IMR-90 (cell line): Measurements from ENCODE around the gene FARP1. TPM values are rescaled to one million over a fixed set of nuclear protein-coding genes. Genes with fewer than 3 reads are reported as not detected.

Experiments used
- ATAC-seq: fragments of 200-7000 bp; cut with Tn5 transposase; 2 replicates; pipeline ENCODE4 v1.9.1; 2020; ENCODE audit warnings: low read depth, mild to moderate bottlenecking, moderate library complexity
- BruUV-seq: library from RNA; stranded (reverse); fragments of 400-500 nt; replicated peaks from 2 replicates; lab custom pipeline; 2021; lab: Mats Ljungman, UMichigan
- CTCF ChIA-PET: fragments of 300-600 bp; formaldehyde crosslinking; extraction: SDS; loops from one replicate; lab custom pipeline; 2021; ENCODE audit warnings: antibody characterized with exemption; lab: Yijun Ruan, JAX
- POLR2A ChIA-PET: fragments of 300-600 bp; sonication (Branson Sonifier 250); formaldehyde crosslinking; loops from one replicate; lab custom pipeline; 2022; ENCODE audit warnings: antibody characterized with exemption; ENCODE audit not compliant: unreplicated experiment; lab: Charles Lee
- DNase-seq: peaks from one replicate; pipeline ENCODE4 v3.0.0; 2013
- H2AFZ ChIP-seq: replicated peaks from 2 replicates; pipeline ENCODE3; 2013; ENCODE audit warnings: low read length, mild to moderate bottlenecking; ENCODE audit not compliant: poor library complexity
- H2AK5ac ChIP-seq: 2 replicates; pipeline ENCODE4 v1.6.1; 2013; ENCODE audit warnings: low read depth, low read length, inconsistent platforms
- H2AK9ac ChIP-seq: replicated peaks from 2 replicates; pipeline ENCODE3; 2013; ENCODE audit warnings: mild to moderate bottlenecking, low read depth, low read length, moderate library complexity; ENCODE audit not compliant: poor library complexity
- H2BK120ac ChIP-seq: 2 replicates; pipeline ENCODE4 v1.6.1; 2013; ENCODE audit warnings: low read depth, low read length, inconsistent platforms
- H2BK15ac ChIP-seq: 3 replicates; pipeline ENCODE4 v1.6.1; 2013; ENCODE audit warnings: low read depth, low read length, inconsistent platforms
- H2BK20ac ChIP-seq: 2 replicates; pipeline ENCODE4 v1.6.1; 2013; ENCODE audit warnings: low read depth, mild to moderate bottlenecking, inconsistent platforms, low read length, moderate library complexity
- H2BK5ac ChIP-seq: 2 replicates; pipeline ENCODE4 v1.6.1; 2013; ENCODE audit warnings: mild to moderate bottlenecking, low read depth, low read length, inconsistent platforms; ENCODE audit not compliant: poor library complexity, severe bottlenecking
- H3K14ac ChIP-seq: replicated peaks from 2 replicates; pipeline ENCODE4 v1.6.1; 2013; ENCODE audit warnings: low read depth, low read length, inconsistent platforms
- H3K18ac ChIP-seq: 2 replicates; pipeline ENCODE4 v1.6.1; 2013; ENCODE audit warnings: low read depth, low read length, control low read depth
- H3K23ac ChIP-seq: 2 replicates; pipeline ENCODE4 v1.6.1; 2013; ENCODE audit warnings: low read depth, low read length, inconsistent platforms
- H3K27ac ChIP-seq: 2 replicates; pipeline ENCODE4 v1.5.1; 2013; ENCODE audit warnings: mild to moderate bottlenecking, control low read depth, low read length; ENCODE audit not compliant: insufficient read depth
- H3K27me3 ChIP-seq: 2 replicates; pipeline ENCODE4 v1.6.1; 2013; ENCODE audit warnings: low read length; ENCODE audit not compliant: control insufficient read depth, insufficient read depth
- H3K36me3 ChIP-seq: 2 replicates; pipeline ENCODE4 v1.6.1; 2013; ENCODE audit warnings: low read length, mixed read lengths; ENCODE audit not compliant: control insufficient read depth, insufficient read depth
- H3K4ac ChIP-seq: 2 replicates; pipeline ENCODE4 v1.6.1; 2013; ENCODE audit warnings: low read depth, low read length, inconsistent platforms
- H3K4me1 ChIP-seq: 2 replicates; pipeline ENCODE4 v1.6.1; 2013; ENCODE audit warnings: low read length, mixed read lengths; ENCODE audit not compliant: control insufficient read depth, insufficient read depth
- H3K4me2 ChIP-seq: 2 replicates; pipeline ENCODE4 v1.6.1; 2013; ENCODE audit warnings: low read depth, mild to moderate bottlenecking, control low read depth, low read length, moderate library complexity
- H3K4me3 ChIP-seq: 2 replicates; pipeline ENCODE4 v1.5.1; 2013; ENCODE audit warnings: low read depth, mild to moderate bottlenecking, control low read depth, low read length, moderate library complexity; ENCODE audit not compliant: insufficient read depth
- H3K56ac ChIP-seq: 2 replicates; pipeline ENCODE4 v1.6.1; 2013; ENCODE audit warnings: low read length, inconsistent platforms; ENCODE audit not compliant: insufficient read depth; ENCODE audit errors: extremely low read depth
- H3K79me1 ChIP-seq, 2 experiments: 2 replicates each; pipeline ENCODE4 v1.6.1; 2013; ENCODE audit warnings: low read length in 2 of 2, inconsistent platforms in 1 of 2, low read depth in 1 of 2
- H3K9ac ChIP-seq: 2 replicates; pipeline ENCODE4 v1.6.1; 2013; ENCODE audit warnings: low read depth, low read length, control low read depth
- H3K9me1 ChIP-seq: 2 replicates; pipeline ENCODE4 v1.6.1; 2013; ENCODE audit warnings: low read length, inconsistent platforms; ENCODE audit not compliant: insufficient read depth
- H3K9me3 ChIP-seq: 2 replicates; pipeline ENCODE4 v1.6.1; 2013; ENCODE audit warnings: low read length; ENCODE audit not compliant: control insufficient read depth, insufficient read depth
- H4K20me1 ChIP-seq: 2 replicates; pipeline ENCODE4 v1.6.1; 2013; ENCODE audit warnings: low read length, inconsistent platforms; ENCODE audit not compliant: insufficient read depth
- H4K5ac ChIP-seq: 2 replicates; pipeline ENCODE4 v1.6.1; 2013; ENCODE audit warnings: mild to moderate bottlenecking, low read depth, low read length, control low read depth
- H4K8ac ChIP-seq, 2 experiments: 2 replicates each; pipeline ENCODE4 v1.6.1; 2013; ENCODE audit warnings: low read depth in 2 of 2, low read length in 2 of 2, control low read depth in 1 of 2, inconsistent platforms in 1 of 2
- H4K91ac ChIP-seq: 2 replicates; pipeline ENCODE4 v1.6.1; 2013; ENCODE audit warnings: low read depth, low read length, inconsistent platforms; ENCODE audit not compliant: insufficient read depth
- CEBPB ChIP-seq: IDR thresholded peaks from 2 replicates; pipeline ENCODE4 v1.6.1; 2012; ENCODE audit warnings: low read depth, low read length, improper control_type of control experiment
- CHD1 ChIP-seq: IDR thresholded peaks from 2 replicates; pipeline ENCODE4 v1.6.1; 2012; ENCODE audit warnings: low read depth, low read length, improper control_type of control experiment
- FOS ChIP-seq: fragments of 150-350 bp; IDR thresholded peaks from 2 replicates; pipeline ENCODE4 v1.6.1; 2016; ENCODE audit warnings: low read depth, low read length
- MAZ ChIP-seq: IDR thresholded peaks from 2 replicates; pipeline ENCODE4 v1.6.1; 2012; ENCODE audit warnings: low read depth, mild to moderate bottlenecking, low read length, improper control_type of control experiment, moderate library complexity, borderline replicate concordance
- MXI1 ChIP-seq: IDR thresholded peaks from 2 replicates; pipeline ENCODE4 v1.6.1; 2012; ENCODE audit warnings: low read depth, mild to moderate bottlenecking, low read length, moderate library complexity, borderline replicate concordance
- POLR2A ChIP-seq: IDR thresholded peaks from 2 replicates; pipeline ENCODE4 v1.6.1; 2012; ENCODE audit warnings: mild to moderate bottlenecking, low read depth, low read length
- RAD21 ChIP-seq: IDR thresholded peaks from 2 replicates; pipeline ENCODE4 v1.6.1; 2012; ENCODE audit warnings: low read length, improper control_type of control experiment
- RCOR1 ChIP-seq: IDR thresholded peaks from 2 replicates; pipeline ENCODE4 v1.6.1; 2012; ENCODE audit warnings: mild to moderate bottlenecking, low read length, improper control_type of control experiment; ENCODE audit not compliant: insufficient replicate concordance
- RFX5 ChIP-seq: IDR thresholded peaks from 2 replicates; pipeline ENCODE4 v1.8.0; 2012; ENCODE audit warnings: low read depth, mild to moderate bottlenecking, low read length, moderate library complexity
- SMC3 ChIP-seq: fragments of 150-350 bp; IDR thresholded peaks from 2 replicates; pipeline ENCODE4 v1.6.1; 2016; ENCODE audit warnings: low read depth, mild to moderate bottlenecking, antibody characterized with exemption, low read length, moderate library complexity
- WGBS, 2 experiments: methylation state at CpG; one replicate each; pipeline versions ENCODE4 v1.1.5 to v1.1.7; 2013; ENCODE audit warnings: missing lambda C conversion rate in 2 of 2; ENCODE audit not compliant: insufficient read length in 1 of 2; ENCODE audit errors: extremely low coverage in 2 of 2; 5-methylcytosine and 5-hydroxymethylcytosine counted together
- dilution Hi-C: fragments of 300-500 bp; cut with HindIII; formaldehyde crosslinking; loops from one replicate; pipeline ENCODE4 v1.14.3; 2018; ENCODE audit warnings: low sequenced_read_pairs; ENCODE audit not compliant: unreplicated experiment
- in situ Hi-C: fragments of 300-500 bp; cut with MboI; formaldehyde crosslinking; loops from 3 replicates; pipeline ENCODE4 v1.14.3; 2019; ENCODE audit warnings: low sequenced_read_pairs, inconsistent platforms, mixed read lengths
- intact Hi-C: fragments of 100-400 bp; cut with micrococcal nuclease; formaldehyde crosslinking; loops from 2 replicates; pipeline ENCODE4 v1.10.0; 2022
- polyA plus RNA-seq, 3 experiments: library from polyadenylated mRNA; depleted of rRNA; stranded (reverse); fragments of >200 nt; gene quantifications; 2 replicates each; pipeline ENCODE4 v1.2.3, GENCODE V29; 2012; ENCODE audit warnings: low replicate concordance in 1 of 3
- total RNA-seq: library from RNA; depleted of rRNA; stranded (reverse); fragments of >200 nt; gene quantifications from 2 replicates; pipeline ENCODE4 v1.2.3, GENCODE V29; 2012
- TF ChIP-seq, protein P1 (sequence below): conservative IDR thresholded peaks from 2 replicates; pipeline ENCODE4 v1.5.1; 2012; ENCODE audit warnings: mild to moderate bottlenecking, low read depth, low read length, improper control_type of control experiment
- TF ChIP-seq, protein P2 (sequence below): fragments of 150-350 bp; IDR thresholded peaks from 2 replicates; pipeline ENCODE4 v1.6.1; 2016; ENCODE audit warnings: low read depth, mild to moderate bottlenecking, low read length, moderate library complexity, borderline replicate concordance
- TF ChIP-seq, protein P3 (sequence below): fragments of 150-350 bp; IDR thresholded peaks from 2 replicates; pipeline ENCODE4 v1.6.1; 2017; ENCODE audit warnings: mild to moderate bottlenecking, antibody characterized with exemption, low read length, low read depth

The FARP1 gene
- total and polyA plus RNA-seq, 2 of the 4 experiments (the other 2 are of a cell fraction), result 39.6 to 57.0 TPM

DNA sequence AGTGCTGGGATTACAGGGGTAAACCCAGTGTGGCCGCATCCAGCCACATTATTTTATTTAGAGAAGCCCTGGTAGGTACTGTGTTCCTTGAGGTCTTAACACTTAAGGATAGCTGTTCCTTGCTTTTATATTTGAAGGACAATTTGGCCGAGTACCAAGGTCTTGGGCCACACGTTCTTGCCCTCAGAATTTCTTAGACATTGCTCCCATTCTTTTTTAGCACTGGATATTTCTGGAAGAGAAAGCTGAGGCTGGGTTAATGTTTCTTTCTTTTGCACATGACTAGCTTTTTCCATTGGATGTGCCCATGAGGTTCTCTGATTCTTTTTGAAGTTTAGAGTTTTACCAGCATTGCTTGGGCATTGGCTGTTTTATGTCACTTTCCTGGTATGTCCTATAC, 39.7 kb downstream of the FARP1 start:
- Histone ChIP-seq H2BK120ac (no peak overlapping the region), H3K23ac (no peak overlapping the region), H3K9me1 (peaks cover 20% of the 10 kb centered on the region), H2AK5ac (no peak overlapping the region), H3K4me1 (peaks cover 10% of the 10 kb centered on the region), H2AK9ac (no peak overlapping the region), H4K8ac (peak overlapping the region in 1 of 2 experiments; percentile 1; a peak in 1 of 4 replicates), H4K91ac (no peak overlapping the region), H3K27me3 (no peaks in the 10 kb centered on the region), H3K27ac (no peak overlapping the region), H2BK5ac (no peak overlapping the region), H2BK20ac (no peak overlapping the region), H3K4ac (no peak overlapping the region), H4K5ac (no peak overlapping the region), H3K4me2 (no peak overlapping the region), H2BK15ac (no peak overlapping the region), H2AFZ (no peak overlapping the region), H3K79me1 (peaks cover 38 to 77% of the 10 kb centered on the region in 2 experiments), H3K14ac (no peak overlapping the region), H3K56ac (no peak overlapping the region), H4K20me1 (peaks cover 28% of the 10 kb centered on the region; the same call in 1 of the 2 replicates), H3K4me3 (no peak overlapping the region), H3K18ac (no peak overlapping the region), H3K9ac (no peak overlapping the region), H3K9me3 (no peaks in the 10 kb centered on the region), H3K36me3 (peaks cover 4% of the 10 kb centered on the region)
- CTCF ChIA-PET, result interaction anchor here (0.6 kb wide), 1 partner anchor 309 kb away, joined by 3 read pairs; no protein-coding TSS in a partner anchor
- intact Hi-C loops (no loop called here), dilution Hi-C loops (no loop called here), in situ Hi-C loops (no loop called here)
- POLR2A ChIA-PET, result interaction anchor here (0.9 kb wide), 1 partner anchor 8 kb away, joined by 3 read pairs; no protein-coding TSS in a partner anchor
- no peak for ATAC-seq
- no peak for TF ChIP-seq CEBPB
- no peak for TF ChIP-seq RAD21
- no peak for TF ChIP-seq RCOR1
- no peak for TF ChIP-seq RFX5
- TF ChIP-seq, protein P1, sequence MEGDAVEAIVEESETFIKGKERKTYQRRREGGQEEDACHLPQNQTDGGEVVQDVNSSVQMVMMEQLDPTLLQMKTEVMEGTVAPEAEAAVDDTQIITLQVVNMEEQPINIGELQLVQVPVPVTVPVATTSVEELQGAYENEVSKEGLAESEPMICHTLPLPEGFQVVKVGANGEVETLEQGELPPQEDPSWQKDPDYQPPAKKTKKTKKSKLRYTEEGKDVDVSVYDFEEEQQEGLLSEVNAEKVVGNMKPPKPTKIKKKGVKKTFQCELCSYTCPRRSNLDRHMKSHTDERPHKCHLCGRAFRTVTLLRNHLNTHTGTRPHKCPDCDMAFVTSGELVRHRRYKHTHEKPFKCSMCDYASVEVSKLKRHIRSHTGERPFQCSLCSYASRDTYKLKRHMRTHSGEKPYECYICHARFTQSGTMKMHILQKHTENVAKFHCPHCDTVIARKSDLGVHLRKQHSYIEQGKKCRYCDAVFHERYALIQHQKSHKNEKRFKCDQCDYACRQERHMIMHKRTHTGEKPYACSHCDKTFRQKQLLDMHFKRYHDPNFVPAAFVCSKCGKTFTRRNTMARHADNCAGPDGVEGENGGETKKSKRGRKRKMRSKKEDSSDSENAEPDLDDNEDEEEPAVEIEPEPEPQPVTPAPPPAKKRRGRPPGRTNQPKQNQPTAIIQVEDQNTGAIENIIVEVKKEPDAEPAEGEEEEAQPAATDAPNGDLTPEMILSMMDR, result no peak
- TF ChIP-seq MAZ, result no peak
- no peak for TF ChIP-seq FOS
- no peak for TF ChIP-seq SMC3
- no peak for TF ChIP-seq MXI1
- TF ChIP-seq CHD1, result no peak
- TF ChIP-seq POLR2A, result no peak
- TF ChIP-seq, protein P2, sequence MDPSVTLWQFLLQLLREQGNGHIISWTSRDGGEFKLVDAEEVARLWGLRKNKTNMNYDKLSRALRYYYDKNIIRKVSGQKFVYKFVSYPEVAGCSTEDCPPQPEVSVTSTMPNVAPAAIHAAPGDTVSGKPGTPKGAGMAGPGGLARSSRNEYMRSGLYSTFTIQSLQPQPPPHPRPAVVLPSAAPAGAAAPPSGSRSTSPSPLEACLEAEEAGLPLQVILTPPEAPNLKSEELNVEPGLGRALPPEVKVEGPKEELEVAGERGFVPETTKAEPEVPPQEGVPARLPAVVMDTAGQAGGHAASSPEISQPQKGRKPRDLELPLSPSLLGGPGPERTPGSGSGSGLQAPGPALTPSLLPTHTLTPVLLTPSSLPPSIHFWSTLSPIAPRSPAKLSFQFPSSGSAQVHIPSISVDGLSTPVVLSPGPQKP, result no peak
- TF ChIP-seq, protein P3, sequence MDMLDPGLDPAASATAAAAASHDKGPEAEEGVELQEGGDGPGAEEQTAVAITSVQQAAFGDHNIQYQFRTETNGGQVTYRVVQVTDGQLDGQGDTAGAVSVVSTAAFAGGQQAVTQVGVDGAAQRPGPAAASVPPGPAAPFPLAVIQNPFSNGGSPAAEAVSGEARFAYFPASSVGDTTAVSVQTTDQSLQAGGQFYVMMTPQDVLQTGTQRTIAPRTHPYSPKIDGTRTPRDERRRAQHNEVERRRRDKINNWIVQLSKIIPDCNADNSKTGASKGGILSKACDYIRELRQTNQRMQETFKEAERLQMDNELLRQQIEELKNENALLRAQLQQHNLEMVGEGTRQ, result no peak
- DNase-seq, result no peak
- no TSS peak for BruUV-seq
- WGBS, 2 experiments, result no CpG with 5 or more reads among the region's 3 CpGs
